Loucy (cell line): Measurements from ENCODE around the gene FAM24A.

Experiments used
- H2AFZ ChIP-seq: fragments of 200-600 bp; sonication (generic); 2 replicates; pipeline ENCODE4 v1.6.0; 2016; ENCODE audit warnings: antibody characterized with exemption, mild to moderate bottlenecking, low read length, moderate library complexity
- H3F3A ChIP-seq: fragments of 200-600 bp; 2 replicates; pipeline ENCODE4 v1.6.0; 2016; ENCODE audit warnings: antibody characterized with exemption, low read depth, mild to moderate bottlenecking
- H3K27me3 ChIP-seq: fragments of 200-600 bp; sonication (generic); 2 replicates; pipeline ENCODE4 v1.6.1; 2014; ENCODE audit warnings: low read length, mild to moderate bottlenecking; ENCODE audit not compliant: insufficient read depth, poor library complexity, severe bottlenecking
- H3K36me3 ChIP-seq: fragments of 200-600 bp; sonication (generic); 2 replicates; pipeline ENCODE4 v1.6.1; 2016; ENCODE audit warnings: low read length; ENCODE audit not compliant: insufficient read depth
- H3K4me1 ChIP-seq: fragments of 200-600 bp; sonication (generic); 2 replicates; pipeline ENCODE4 v1.5.1; 2014; ENCODE audit warnings: low read length, mild to moderate bottlenecking; ENCODE audit not compliant: insufficient read depth, poor library complexity, severe bottlenecking
- H3K4me2 ChIP-seq: fragments of 200-600 bp; sonication (generic); 2 replicates; pipeline ENCODE4 v1.6.0; 2014; ENCODE audit warnings: antibody characterized with exemption, low read length, low read depth, mild to moderate bottlenecking; ENCODE audit not compliant: poor library complexity, severe bottlenecking
- H3K4me3 ChIP-seq: fragments of 200-600 bp; sonication (generic); 2 replicates; pipeline ENCODE4 v1.5.1; 2014; ENCODE audit warnings: low read length, mild to moderate bottlenecking, mixed read lengths; ENCODE audit not compliant: poor library complexity, severe bottlenecking
- H3K79me2 ChIP-seq: fragments of 200-600 bp; sonication (generic); 2 replicates; pipeline ENCODE4 v1.6.1; 2014; ENCODE audit warnings: low read length; ENCODE audit not compliant: insufficient read depth
- H3K9ac ChIP-seq: fragments of 200-600 bp; sonication (generic); 2 replicates; pipeline ENCODE4 v1.6.0; 2014; ENCODE audit warnings: mild to moderate bottlenecking, low read depth, low read length, moderate library complexity; ENCODE audit not compliant: poor library complexity, severe bottlenecking
- H3K9me2 ChIP-seq: fragments of 200-600 bp; sonication (generic); replicated peaks from 2 replicates; pipeline ENCODE4 v1.6.1; 2016; ENCODE audit warnings: low read depth, low read length, mixed read lengths
- H3K9me3 ChIP-seq: fragments of 200-600 bp; sonication (generic); 2 replicates; pipeline ENCODE4 v1.6.1; 2014; ENCODE audit warnings: mild to moderate bottlenecking, antibody characterized with exemption, low read length, low read depth; ENCODE audit not compliant: insufficient read depth
- H4K20me1 ChIP-seq: fragments of 200-600 bp; sonication (generic); 2 replicates; pipeline ENCODE4 v1.6.0; 2014; ENCODE audit warnings: antibody characterized with exemption, low read length, mild to moderate bottlenecking; ENCODE audit not compliant: insufficient read depth, poor library complexity, severe bottlenecking
- CTCF ChIP-seq: fragments of 200-600 bp; sonication (generic); conservative IDR thresholded peaks from 2 replicates; pipeline ENCODE4 v1.5.1; 2014; ENCODE audit warnings: mild to moderate bottlenecking, antibody characterized with exemption, low read length
- EZH2phosphoT487 ChIP-seq: fragments of 200-600 bp; IDR thresholded peaks from 2 replicates; pipeline ENCODE4 v1.6.1; 2018; ENCODE audit warnings: antibody characterized with exemption, mild to moderate bottlenecking, moderate library complexity, borderline replicate concordance

The FAM24A gene

GRCh38 chr10:122957474-122957873 lies 47.1 kb downstream of the FAM24A start:
- H3K4me2 ChIP-seq: peak overlapping the region; percentile 93
- H2AFZ ChIP-seq: no peak overlapping the region
- H3K9me2 ChIP-seq: no peaks in the 10 kb centered on the region
- TF ChIP-seq EZH2phosphoT487 (no peak), CTCF (no peak)
- H3K9me3 ChIP-seq: no peaks in the 10 kb centered on the region
- H3K79me2 ChIP-seq: peaks cover 26% of the 10 kb centered on the region
- peak overlapping the region; percentile 25 for H3K9ac ChIP-seq
- H3K27me3 ChIP-seq: no peaks in the 10 kb centered on the region
- no peaks in the 10 kb centered on the region for H4K20me1 ChIP-seq
- H3K4me1 ChIP-seq: peaks cover 36% of the 10 kb centered on the region
- H3K36me3 ChIP-seq: no peaks in the 10 kb centered on the region
- peak overlapping the region; percentile 12 for H3K4me3 ChIP-seq
- H3F3A ChIP-seq: no peaks in the 10 kb centered on the region

GRCh38 chr10:122962405-122962804 lies 52.0 kb downstream of the FAM24A start:
- no peak for TF ChIP-seq CTCF
- TF ChIP-seq EZH2phosphoT487: no peak
- Histone ChIP-seq H3K4me1 (peaks cover 5% of the 10 kb centered on the region), H4K20me1 (no peaks in the 10 kb centered on the region), H3K27me3 (no peaks in the 10 kb centered on the region), H3K4me2 (no peak overlapping the region), H3K79me2 (no peaks in the 10 kb centered on the region), H3F3A (no peaks in the 10 kb centered on the region), H2AFZ (no peak overlapping the region), H3K9me2 (no peaks in the 10 kb centered on the region), H3K9me3 (peaks cover 8% of the 10 kb centered on the region; the same call in 1 of the 2 replicates), H3K36me3 (0 out of 2 replicates have a peak, but pooled peaks cover 9% of the 10 kb centered on the region), H3K4me3 (no peak overlapping the region), H3K9ac (no peak overlapping the region)
